Stomach (tissue), 9 donors: ENCODE measurements around the gene PMF1. TPM values are rescaled to one million over a fixed set of nuclear protein-coding genes. Genes with fewer than 3 reads are reported as not detected.

ENCODE experiments used
- DNase-seq, 2 donors: peaks; one replicate each; pipeline versions ENCODE4 v3.0.0 to v3.0.0-alpha.2; 2013 to 2019
- H3K27ac ChIP-seq, 5 donors: fragments of 200-600 bp in 4 of 5; sonication (generic) in 4 of 5; one replicate each; pipeline ENCODE4 v1.5.1; 2013 to 2019; ENCODE audit warnings: mild to moderate bottlenecking in 1 of 5, moderate library complexity in 1 of 5
- H3K27me3 ChIP-seq, 3 donors: fragments of 200-600 bp; sonication (generic); one replicate each; pipeline ENCODE4 v1.5.1; 2017 to 2019; ENCODE audit warnings: mixed run types in 1 of 3
- H3K36me3 ChIP-seq, 4 donors: fragments of 200-600 bp; sonication (generic); 1 replicate in 3 of 4; 2 replicates in 1 of 4; pipeline ENCODE4 v1.5.1; 2016 to 2019
- H3K4me1 ChIP-seq, 4 donors: fragments of 200-600 bp; sonication (generic); one replicate each; pipeline ENCODE4 v1.5.1; 2016 to 2019
- H3K4me3 ChIP-seq, 4 donors: fragments of 200-600 bp; sonication (generic) in 3 of 4; one replicate each; pipeline ENCODE4 v1.5.1; 2016 to 2019; ENCODE audit warnings: mild to moderate bottlenecking in 1 of 4
- H3K9me3 ChIP-seq, 4 donors: fragments of 200-600 bp; sonication (generic); one replicate each; pipeline ENCODE4 v1.5.1; 2016 to 2019
- EP300 ChIP-seq: sonication (generic); formaldehyde crosslinking; IDR thresholded peaks from one replicate; pipeline ENCODE4 v1.6.1; 2017; ENCODE audit warnings: antibody characterized with exemption
- POLR2A ChIP-seq, 4 donors: fragments of 450-650 bp; IDR thresholded peaks; one replicate each; pipeline ENCODE4 v1.6.1; 2016; ENCODE audit warnings: antibody characterized with exemption in 4 of 4, control low read depth in 2 of 4, mild to moderate bottlenecking in 1 of 4, moderate library complexity in 1 of 4
- POLR2AphosphoS5 ChIP-seq, 3 donors: sonication (generic); formaldehyde crosslinking; IDR thresholded peaks; one replicate each; pipeline ENCODE4 v1.6.1; 2016; ENCODE audit warnings: antibody characterized with exemption in 3 of 3
- WGBS, 5 donors: extraction: QIAGEN DNeasy Blood & Tissue Kit in 3 of 5; methylation state at CpG; one replicate each; pipeline versions ENCODE4 v1.1.5 to v1.1.7; 2013 to 2018; 5-methylcytosine and 5-hydroxymethylcytosine counted together
- intact Hi-C: fragments of 100-400 bp; cut with DNase I; formaldehyde crosslinking; loops from one replicate; pipeline ENCODE4 v1.15.1; 2023; ENCODE audit warnings: low total_unique reads
- polyA plus RNA-seq, 3 donors: library from polyadenylated mRNA; stranded (reverse); fragments of 200-250 nt; gene quantifications; one replicate each; pipeline ENCODE4 v1.2.3, GENCODE V29; 2013
- total RNA-seq, 5 donors: library from RNA; depleted of rRNA; stranded (reverse); fragments of >200 nt; gene quantifications; one replicate each; pipeline versions ENCODE4 v1.1.0 to v1.2.3, GENCODE V29; 2014 to 2016
- TF ChIP-seq, protein P1 (sequence below), 7 experiments: fragments of 450-650 bp in 4 of 7; fragments of 200-600 bp in 3 of 7; sonication (generic) in 3 of 7; IDR thresholded peaks; one replicate each; pipeline ENCODE4 v1.5.1; 2016 to 2019; ENCODE audit warnings: antibody characterized with exemption in 7 of 7, control low read depth in 2 of 7, mild to moderate bottlenecking in 1 of 7
- donor health status: healthy with polysubstance abuse.
- donor health status: Bipolar disorder and iron deficiency.
- donor health status: healthy.

PMF1 gene
- total and polyA plus RNA-seq, 8 donors: 5.3 to 73.5 (median 44.0) TPM

- Histone ChIP-seq H3K4me1 (peaks cover 24 to 50% (median 47%) of the 10 kb centered on the region in 4 donors), H3K36me3 (peaks cover 27 to 46% (median 39%) of the 10 kb centered on the region in 4 donors), H3K9me3 (no peaks in the 10 kb centered on the region), H3K4me3 (peak overlapping the region; percentile 76 to 97 (median 95)), H3K27ac (peak overlapping the region in 3 of 5 donors; percentile 93 to 95 (median 94)), H3K27me3 (no peaks in the 10 kb centered on the region)
- 10 to 26% (median 13%) methylated on average over 8 of the region's 8 CpGs for WGBS, 5 donors
- TF ChIP-seq POLR2A (IDR thresholded peaks at IDR 0.05) (no peak), EP300 (no peak), POLR2AphosphoS5 (IDR thresholded peaks at IDR 0.05) (no peak)
- TF ChIP-seq, protein P1, sequence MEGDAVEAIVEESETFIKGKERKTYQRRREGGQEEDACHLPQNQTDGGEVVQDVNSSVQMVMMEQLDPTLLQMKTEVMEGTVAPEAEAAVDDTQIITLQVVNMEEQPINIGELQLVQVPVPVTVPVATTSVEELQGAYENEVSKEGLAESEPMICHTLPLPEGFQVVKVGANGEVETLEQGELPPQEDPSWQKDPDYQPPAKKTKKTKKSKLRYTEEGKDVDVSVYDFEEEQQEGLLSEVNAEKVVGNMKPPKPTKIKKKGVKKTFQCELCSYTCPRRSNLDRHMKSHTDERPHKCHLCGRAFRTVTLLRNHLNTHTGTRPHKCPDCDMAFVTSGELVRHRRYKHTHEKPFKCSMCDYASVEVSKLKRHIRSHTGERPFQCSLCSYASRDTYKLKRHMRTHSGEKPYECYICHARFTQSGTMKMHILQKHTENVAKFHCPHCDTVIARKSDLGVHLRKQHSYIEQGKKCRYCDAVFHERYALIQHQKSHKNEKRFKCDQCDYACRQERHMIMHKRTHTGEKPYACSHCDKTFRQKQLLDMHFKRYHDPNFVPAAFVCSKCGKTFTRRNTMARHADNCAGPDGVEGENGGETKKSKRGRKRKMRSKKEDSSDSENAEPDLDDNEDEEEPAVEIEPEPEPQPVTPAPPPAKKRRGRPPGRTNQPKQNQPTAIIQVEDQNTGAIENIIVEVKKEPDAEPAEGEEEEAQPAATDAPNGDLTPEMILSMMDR (IDR thresholded peaks at IDR 0.05): no peak
- intact Hi-C loops: no loop called here
- DNase-seq: peak in 1 of 2 donors; percentile 46
Measured at GRCh38 chr1:156281281-156281680, 68.5 kb downstream of the PMF1 start.

GRCh38 chr1:156281693-156282478 is 69.1 kb downstream of the PMF1 start:
- TF ChIP-seq EP300 (no peak), POLR2A (IDR thresholded peaks at IDR 0.05) (no peak), POLR2AphosphoS5 (IDR thresholded peaks at IDR 0.05) (no peak)
- TF ChIP-seq, protein P1 (IDR thresholded peaks at IDR 0.05): no peak
- peak in 1 of 2 donors; percentile 81 for DNase-seq
- peak overlapping the region; percentile 76 to 97 (median 95) for H3K4me3 ChIP-seq
- no peaks in the 10 kb centered on the region for H3K27me3 ChIP-seq
- peaks cover 24 to 50% (median 46%) of the 10 kb centered on the region in 4 donors for H3K4me1 ChIP-seq
- WGBS, 5 donors: 7 to 9% (median 8%) methylated on average over 20 to 22 of the region's 22 CpGs
- peak overlapping the region; percentile 91 to 97 (median 94) for H3K27ac ChIP-seq
- intact Hi-C loops: no loop called here
- no peaks in the 10 kb centered on the region for H3K9me3 ChIP-seq
- H3K36me3 ChIP-seq: peaks cover 21 to 43% (median 38%) of the 10 kb centered on the region in 4 donors

DNA sequence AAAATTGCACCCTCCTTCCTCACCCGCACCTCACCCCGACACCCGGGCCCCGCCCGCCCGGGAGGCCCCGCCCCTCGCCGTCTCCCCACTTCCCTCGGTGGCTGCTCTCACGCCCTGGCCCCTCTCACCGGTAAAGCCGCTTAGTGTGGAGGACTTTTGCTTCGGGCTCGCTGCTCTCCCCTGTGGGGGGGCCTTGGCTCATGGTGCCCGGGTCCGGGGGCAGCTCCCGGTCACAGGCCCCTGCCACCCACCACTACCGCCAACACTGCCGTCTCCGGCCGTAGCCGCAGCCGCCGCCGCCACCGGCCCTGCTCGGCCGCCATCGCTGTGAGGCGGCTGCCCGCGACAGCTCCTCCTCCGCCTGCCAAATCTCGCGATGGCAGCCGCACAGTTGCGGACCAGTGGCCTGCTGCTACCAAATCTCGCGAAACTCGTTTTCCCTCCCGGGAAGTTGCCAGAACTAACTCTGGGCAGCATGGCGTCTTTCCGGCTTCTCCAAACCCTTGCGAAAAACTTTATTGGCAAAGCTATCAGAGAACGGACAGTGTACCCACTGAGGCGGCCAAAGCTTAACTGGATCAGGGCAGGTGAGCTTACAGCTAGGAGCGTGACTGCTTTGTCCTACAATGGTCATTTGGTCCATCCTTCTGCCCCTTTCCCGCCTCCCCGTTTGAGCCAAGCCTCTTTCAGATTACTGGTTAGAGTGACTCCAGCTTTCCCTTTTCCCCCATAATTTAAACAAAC is 69.8 kb downstream of the PMF1 start, which contains the start of gene SMG5:
Gene SMG5 (minus strand): TSS at position 347 of the 744 bp plus-strand sequence. CDS start 145 bp downstream, at position 202.
- intact Hi-C loops: no loop called here
- TF ChIP-seq EP300 (no peak), POLR2AphosphoS5 (IDR thresholded peaks at IDR 0.05) (peak; percentile 87 to 95 (median 90)), POLR2A (IDR thresholded peaks at IDR 0.05) (peak in 1 of 4 donors; percentile 76)
- TF ChIP-seq, protein P1 (IDR thresholded peaks at IDR 0.05): no peak
- Histone ChIP-seq H3K4me3 (peak within 1 kb of the TSS; percentile 76 to 97 (median 95)), H3K27ac (peak within 1 kb of the TSS; percentile 91 to 97 (median 94)), H3K4me1 (peaks cover 24 to 50% (median 44%) of the 10 kb centered on the region in 4 donors), H3K36me3 (peaks cover 15 to 36% (median 32%) of the 10 kb centered on the region in 4 donors), H3K9me3 (no peaks in the 10 kb centered on the region), H3K27me3 (no peaks in the 10 kb centered on the region)
- peak; percentile 96 to 100 for DNase-seq
- WGBS, 5 donors: 0 to 1% (median 1%) methylated on average over 25 to 50 of the region's 50 CpGs

- peak overlapping the region in 4 of 5 donors; percentile 93 to 97 (median 94) for H3K27ac ChIP-seq
- no peaks in the 10 kb centered on the region for H3K9me3 ChIP-seq
- no peak for TF ChIP-seq POLR2A (IDR thresholded peaks at IDR 0.05)
- TF ChIP-seq, protein P1 (IDR thresholded peaks at IDR 0.05): no peak
- no peak for TF ChIP-seq EP300
- TF ChIP-seq POLR2AphosphoS5 (IDR thresholded peaks at IDR 0.05): no peak
- intact Hi-C loops: no loop called here
- peaks cover 24 to 50% (median 44%) of the 10 kb centered on the region in 4 donors for H3K4me1 ChIP-seq
- H3K4me3 ChIP-seq: peak overlapping the region; percentile 76 to 97 (median 95)
- 66 to 90% (median 74%) methylated on average over 1 of the region's 1 CpG for WGBS, 5 donors
- H3K36me3 ChIP-seq: peaks cover 8 to 31% (median 26%) of the 10 kb centered on the region in 4 donors
- DNase-seq: no peak
- H3K27me3 ChIP-seq: no peaks in the 10 kb centered on the region
Measured at GRCh38 chr1:156283521-156283920, 70.7 kb downstream of the PMF1 start.
